Measurements from ENCODE around the gene PASK.
"Not testable (repeated sequence)": the region's sequence is repeated elsewhere in the genome, so short reads cannot be mapped to it uniquely, and the experiment has no call there.

PASK gene

GRCh38 chr2:241093133-241093781 lies 56.0 kb downstream of the PASK start:
- H3K4me3 ChIP-seq (ENCODE audit: low read length); DNase-seq (ENCODE audit: low read depth, low spot score): not testable (repeated sequence)

GRCh38 chr2:241092677-241093076 lies 56.6 kb downstream of the PASK start:
- DNase-seq (ENCODE audit: low read depth, low spot score), result no peak
- no peak overlapping the region for H3K4me3 ChIP-seq (ENCODE audit: low read length)

- H3K4me3 ChIP-seq (ENCODE audit: low read length), result no peak overlapping the region
- no peak for DNase-seq (ENCODE audit: low read depth, low spot score)
Measured at GRCh38 chr2:241091734-241092445, 57.4 kb downstream of the PASK start.

GRCh38 chr2:241091201-241091600 lies 58.1 kb downstream of the PASK start:
- no peak for DNase-seq (ENCODE audit: low read depth, low spot score)
- no peak overlapping the region for H3K4me3 ChIP-seq (ENCODE audit: low read length)

GRCh38 chr2:241088791-241089732 lies 60.2 kb downstream of the PASK start:
- H3K4me3 ChIP-seq (ENCODE audit: low read length), result no peak overlapping the region
- no peak for DNase-seq (ENCODE audit: low read depth, low spot score)

GRCh38 chr2:241088376-241088775 lies 60.9 kb downstream of the PASK start:
- no peak overlapping the region for H3K4me3 ChIP-seq (ENCODE audit: low read length)
- DNase-seq (ENCODE audit: low read depth, low spot score), result no peak

- no peak overlapping the region for H3K4me3 ChIP-seq (ENCODE audit: low read length)
- no peak for DNase-seq (ENCODE audit: low read depth, low spot score)
Measured at GRCh38 chr2:241087420-241088268, 61.6 kb downstream of the PASK start.

- DNase-seq (ENCODE audit: low read depth, low spot score), result no peak
- no peak overlapping the region for H3K4me3 ChIP-seq (ENCODE audit: low read length)
Measured at GRCh38 chr2:241084856-241085444, 64.3 kb downstream of the PASK start.

- H3K4me3 ChIP-seq (ENCODE audit: low read length), result no peak overlapping the region
- no peak for DNase-seq (ENCODE audit: low read depth, low spot score)
Measured at GRCh38 chr2:241083091-241083415, 66.2 kb downstream of the PASK start.

GRCh38 chr2:241082341-241083090 lies 66.8 kb downstream of the PASK start:
- no peak overlapping the region for H3K4me3 ChIP-seq (ENCODE audit: low read length)
- DNase-seq (ENCODE audit: low read depth, low spot score), result no peak

GRCh38 chr2:241081643-241082340 lies 67.5 kb downstream of the PASK start:
- DNase-seq (ENCODE audit: low read depth, low spot score), result no peak

GRCh38 chr2:241081190-241081642 lies 68.1 kb downstream of the PASK start:
- H3K4me3 ChIP-seq (ENCODE audit: low read length), result no peak overlapping the region
- DNase-seq (ENCODE audit: low read depth, low spot score), result no peak

More at GRCh38 chr2:241081643-241082340, 67.5 kb downstream of the PASK start:
- no peak overlapping the region for H3K4me3 ChIP-seq (ENCODE audit: low read length)

- H3K4me3 ChIP-seq (ENCODE audit: low read length), result no peak overlapping the region
- no peak for DNase-seq (ENCODE audit: low read depth, low spot score)
Measured at GRCh38 chr2:241080405-241081189, 68.7 kb downstream of the PASK start.

- H3K4me3 ChIP-seq (ENCODE audit: low read length), result no peak overlapping the region
- DNase-seq (ENCODE audit: low read depth, low spot score), result no peak
Measured at GRCh38 chr2:241074901-241075540, 74.3 kb downstream of the PASK start.

- DNase-seq (ENCODE audit: low read depth, low spot score), result no peak
- no peak overlapping the region for H3K4me3 ChIP-seq (ENCODE audit: low read length)
Measured at GRCh38 chr2:241074065-241074818, 75.0 kb downstream of the PASK start.

Measured in Jurkat, Clone E6-1 (cell line).